ENCODE results near the gene RNF207. TPM values are rescaled to one million over a fixed set of nuclear protein-coding genes. Genes with fewer than 3 reads are reported as not detected.
A peak's percentile ranks its signal among the peaks of the same experiment; 100 is the strongest.

The RNF207 gene
- total RNA-seq, 1 donor from 2014 or later = not detected

- H3K36me3 Mint-ChIP-seq (ENCODE audit: low read depth, unreplicated experiment) = no peaks in the 10 kb centered on the region
- no peaks in the 10 kb centered on the region for H3K9me3 Mint-ChIP-seq (ENCODE audit: unreplicated experiment)
- no peak for TF ChIP-seq CTCF (IDR thresholded peaks at IDR 0.05; ENCODE audit: unreplicated experiment)
- DNase-seq (ENCODE audit: low spot score) = no peak
- no peak overlapping the region for H3K4me3 Mint-ChIP-seq (ENCODE audit: unreplicated experiment)
- H3K4me1 Mint-ChIP-seq (ENCODE audit: unreplicated experiment) = no peaks in the 10 kb centered on the region
- H3K27me3 Mint-ChIP-seq (ENCODE audit: unreplicated experiment) = peaks cover 25% of the 10 kb centered on the region
- no peak overlapping the region for H3K27ac Mint-ChIP-seq (ENCODE audit: unreplicated experiment)
Observed at GRCh38 chr1:6258675-6259074, 52.8 kb downstream of the RNF207 start.

DNA sequence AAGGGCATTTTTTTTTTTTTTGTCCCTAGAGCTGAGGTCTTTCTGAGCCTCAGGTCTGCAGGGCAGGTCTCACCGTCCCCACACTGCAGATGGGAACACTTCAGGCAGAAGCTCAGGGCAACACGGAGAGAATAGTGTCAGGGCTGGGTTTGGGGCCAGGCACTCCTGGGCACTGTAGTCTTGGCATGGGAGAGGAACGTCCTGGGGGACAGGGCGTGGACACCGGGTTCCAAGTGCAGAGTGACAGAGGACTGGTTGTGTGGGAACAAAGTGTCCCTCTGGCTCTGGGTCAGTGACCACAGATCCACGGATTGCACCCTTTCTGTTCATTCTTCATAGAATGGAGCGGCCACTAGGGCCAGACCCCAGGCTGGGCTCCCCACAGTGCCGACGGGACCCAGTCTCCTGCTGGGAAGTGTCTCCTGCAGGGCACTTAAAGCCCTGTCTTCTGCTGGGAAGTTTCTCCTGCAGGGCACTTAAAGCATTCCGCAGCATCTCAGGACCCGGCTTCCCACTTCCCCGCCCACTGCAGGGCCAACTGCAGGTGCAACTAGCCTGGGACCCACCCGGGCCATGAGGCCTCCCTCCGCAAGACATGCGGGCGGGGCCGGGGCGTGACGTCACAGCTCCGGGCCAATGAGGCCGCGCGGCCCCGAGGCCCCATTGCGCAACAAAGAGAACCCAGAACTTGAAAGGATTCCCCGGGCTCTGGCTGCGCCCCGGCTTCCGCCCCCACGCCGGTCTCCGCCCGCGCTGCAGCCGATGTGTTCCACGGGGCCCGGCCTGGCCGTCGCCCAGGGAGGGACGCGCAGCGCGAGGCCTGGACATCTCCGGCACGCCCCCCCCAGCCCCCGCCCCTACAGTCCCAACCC lies 53.8 kb downstream of the RNF207 start:
- no peak overlapping the region for H3K27ac Mint-ChIP-seq (ENCODE audit: unreplicated experiment)
- no peaks in the 10 kb centered on the region for H3K36me3 Mint-ChIP-seq (ENCODE audit: low read depth, unreplicated experiment)
- H3K27me3 Mint-ChIP-seq (ENCODE audit: unreplicated experiment) = peaks cover 24% of the 10 kb centered on the region
- H3K4me1 Mint-ChIP-seq (ENCODE audit: unreplicated experiment) = no peaks in the 10 kb centered on the region
- DNase-seq (ENCODE audit: low spot score) = peak; percentile 60
- no peaks in the 10 kb centered on the region for H3K9me3 Mint-ChIP-seq (ENCODE audit: unreplicated experiment)
- H3K4me3 Mint-ChIP-seq (ENCODE audit: unreplicated experiment) = peak overlapping the region; percentile 79
- no peak for TF ChIP-seq CTCF (IDR thresholded peaks at IDR 0.05; ENCODE audit: unreplicated experiment)

DNA sequence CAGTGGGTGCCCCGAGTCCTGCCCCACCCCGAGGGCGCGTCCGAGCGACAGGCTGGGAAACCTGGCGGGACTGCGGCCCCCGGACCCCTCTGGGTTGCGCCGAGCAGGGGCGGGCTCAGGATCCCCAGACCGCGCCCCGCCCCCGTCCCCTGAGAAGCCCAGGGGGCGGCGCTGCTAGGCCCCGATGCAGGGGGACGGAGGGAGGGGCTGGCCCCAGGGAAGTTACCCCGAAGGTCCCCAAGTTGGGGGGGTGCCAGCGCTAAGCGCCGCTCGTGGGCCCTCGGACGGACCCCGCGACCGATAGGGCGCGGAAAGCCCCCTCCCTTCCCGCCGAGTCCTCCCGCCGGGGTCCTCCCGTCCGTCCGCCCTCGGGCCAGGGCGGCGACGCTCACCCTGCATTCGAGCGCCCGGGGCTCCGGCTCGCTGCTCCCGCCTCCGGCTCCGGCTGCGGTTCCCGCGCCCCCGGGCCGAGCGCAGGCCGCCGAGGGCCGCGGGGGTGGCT lies 54.6 kb downstream of the RNF207 start:
- H3K4me3 Mint-ChIP-seq (ENCODE audit: unreplicated experiment) = no peak overlapping the region
- TF ChIP-seq CTCF (IDR thresholded peaks at IDR 0.05; ENCODE audit: unreplicated experiment) = no peak
- H3K27ac Mint-ChIP-seq (ENCODE audit: unreplicated experiment) = no peak overlapping the region
- no peaks in the 10 kb centered on the region for H3K4me1 Mint-ChIP-seq (ENCODE audit: unreplicated experiment)
- H3K9me3 Mint-ChIP-seq (ENCODE audit: unreplicated experiment) = no peaks in the 10 kb centered on the region
- H3K27me3 Mint-ChIP-seq (ENCODE audit: unreplicated experiment) = peaks cover 23% of the 10 kb centered on the region
- DNase-seq (ENCODE audit: low spot score) = no peak
- no peaks in the 10 kb centered on the region for H3K36me3 Mint-ChIP-seq (ENCODE audit: low read depth, unreplicated experiment)

GRCh38 chr1:6260961-6261614 lies 55.2 kb downstream of the RNF207 start, which contains the start of gene GPR153:
Gene GPR153, minus strand, starts transcription at chr1:6261098. Its CDS starts 6,193 bp downstream, at chr1:6254905.
- Mint-ChIP-seq H3K4me1 (ENCODE audit: unreplicated experiment) (no peaks in the 10 kb centered on the region), H3K27me3 (ENCODE audit: unreplicated experiment) (peaks cover 23% of the 10 kb centered on the region), H3K36me3 (ENCODE audit: low read depth, unreplicated experiment) (no peaks in the 10 kb centered on the region), H3K27ac (ENCODE audit: unreplicated experiment) (no peak within 1 kb of the TSS), H3K9me3 (ENCODE audit: unreplicated experiment) (no peaks in the 10 kb centered on the region), H3K4me3 (ENCODE audit: unreplicated experiment) (peak within 1 kb of the TSS; percentile 42)
- no peak for TF ChIP-seq CTCF (IDR thresholded peaks at IDR 0.05; ENCODE audit: unreplicated experiment)
- no peak for DNase-seq (ENCODE audit: low spot score)
